AG04449 (cell line): Measurements from ENCODE around the gene PPP2R5A.
"Not testable (repeated sequence)": the region's sequence is repeated elsewhere in the genome, so short reads cannot be mapped to it uniquely, and the experiment has no call there.

Source experiments
- CTCF ChIA-PET: fragments of 350-600 bp; formaldehyde crosslinking; extraction: SDS; loops from one replicate; lab custom pipeline; 2021; ENCODE audit warnings: antibody characterized with exemption; lab: Yijun Ruan, JAX
- POLR2A ChIA-PET: fragments of 400-600, 350-600 bp; formaldehyde crosslinking; extraction: SDS; loops from one replicate; lab custom pipeline; 2020; ENCODE audit warnings: antibody characterized with exemption, inconsistent platforms; lab: Yijun Ruan, JAX
- DNase-seq: peaks from one replicate; pipeline ENCODE4 v3.0.0-alpha.2; 2010; ENCODE audit warnings: low read depth, low spot score
- H3K4me3 ChIP-seq: 2 replicates; pipeline ENCODE4 v1.5.1; 2011; ENCODE audit warnings: low read depth, mild to moderate bottlenecking, control low read depth, low read length
- TF ChIP-seq, protein P1 (sequence below): IDR thresholded peaks from one replicate; pipeline ENCODE4 v1.5.1; 2011; ENCODE audit warnings: mild to moderate bottlenecking, moderate library complexity, low read length, control low read depth, inconsistent platforms; ENCODE audit not compliant: insufficient read depth; ENCODE audit errors: missing control alignments

Gene PPP2R5A

DNA sequence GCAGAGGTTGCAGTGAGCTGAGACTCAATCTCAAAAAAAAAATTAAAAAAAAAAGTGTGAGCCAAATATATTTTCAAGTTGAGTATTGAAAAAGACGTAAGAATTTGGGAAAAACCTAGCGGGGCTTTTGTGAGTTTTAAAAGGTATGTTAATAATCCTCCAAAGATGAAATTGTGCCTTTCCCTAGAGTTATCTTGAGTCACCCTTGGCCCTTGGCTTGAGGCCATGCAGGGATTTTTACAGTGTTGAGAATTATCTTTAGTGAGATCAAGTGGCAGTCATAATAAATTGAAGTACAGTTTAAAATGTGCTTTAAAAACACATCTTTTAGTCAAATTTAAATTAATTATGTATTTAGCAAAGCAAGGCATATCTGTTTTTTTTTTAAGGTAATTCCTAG, 32.7 kb downstream of the PPP2R5A start:
- TF ChIP-seq, protein P1, sequence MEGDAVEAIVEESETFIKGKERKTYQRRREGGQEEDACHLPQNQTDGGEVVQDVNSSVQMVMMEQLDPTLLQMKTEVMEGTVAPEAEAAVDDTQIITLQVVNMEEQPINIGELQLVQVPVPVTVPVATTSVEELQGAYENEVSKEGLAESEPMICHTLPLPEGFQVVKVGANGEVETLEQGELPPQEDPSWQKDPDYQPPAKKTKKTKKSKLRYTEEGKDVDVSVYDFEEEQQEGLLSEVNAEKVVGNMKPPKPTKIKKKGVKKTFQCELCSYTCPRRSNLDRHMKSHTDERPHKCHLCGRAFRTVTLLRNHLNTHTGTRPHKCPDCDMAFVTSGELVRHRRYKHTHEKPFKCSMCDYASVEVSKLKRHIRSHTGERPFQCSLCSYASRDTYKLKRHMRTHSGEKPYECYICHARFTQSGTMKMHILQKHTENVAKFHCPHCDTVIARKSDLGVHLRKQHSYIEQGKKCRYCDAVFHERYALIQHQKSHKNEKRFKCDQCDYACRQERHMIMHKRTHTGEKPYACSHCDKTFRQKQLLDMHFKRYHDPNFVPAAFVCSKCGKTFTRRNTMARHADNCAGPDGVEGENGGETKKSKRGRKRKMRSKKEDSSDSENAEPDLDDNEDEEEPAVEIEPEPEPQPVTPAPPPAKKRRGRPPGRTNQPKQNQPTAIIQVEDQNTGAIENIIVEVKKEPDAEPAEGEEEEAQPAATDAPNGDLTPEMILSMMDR = no peak
- H3K4me3 ChIP-seq = no peak overlapping the region
- CTCF ChIA-PET = interaction anchor here (2.0 to 9.9 kb wide), 2 partner anchors 247 to 255 kb away, joined by 10 to 129 read pairs; no protein-coding TSS in a partner anchor
- DNase-seq = no peak
- POLR2A ChIA-PET = no interaction called here

DNA sequence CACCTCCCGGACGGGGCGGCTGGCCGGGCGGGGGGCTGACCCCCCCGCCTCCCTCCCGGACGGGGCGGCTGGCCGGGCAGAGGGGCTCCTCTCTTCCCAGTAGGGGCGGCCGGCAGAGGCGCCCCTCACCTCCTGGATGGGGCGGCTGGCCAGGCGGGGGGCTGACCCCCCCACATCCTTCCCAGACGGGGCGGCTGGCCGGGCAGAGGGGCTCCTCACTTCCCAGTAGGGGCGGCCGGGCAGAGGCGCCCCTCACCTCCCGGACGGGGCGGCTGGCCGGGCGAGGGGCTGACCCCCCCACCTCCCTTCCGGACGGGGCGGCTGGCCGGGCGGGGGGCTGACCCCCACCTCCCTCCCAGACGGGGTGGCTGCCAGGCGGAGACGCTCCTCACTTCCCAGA, 35.8 kb downstream of the PPP2R5A start:
- H3K4me3 ChIP-seq, DNase-seq, POLR2A ChIA-PET, CTCF ChIA-PET: not testable (repeated sequence)

DNA sequence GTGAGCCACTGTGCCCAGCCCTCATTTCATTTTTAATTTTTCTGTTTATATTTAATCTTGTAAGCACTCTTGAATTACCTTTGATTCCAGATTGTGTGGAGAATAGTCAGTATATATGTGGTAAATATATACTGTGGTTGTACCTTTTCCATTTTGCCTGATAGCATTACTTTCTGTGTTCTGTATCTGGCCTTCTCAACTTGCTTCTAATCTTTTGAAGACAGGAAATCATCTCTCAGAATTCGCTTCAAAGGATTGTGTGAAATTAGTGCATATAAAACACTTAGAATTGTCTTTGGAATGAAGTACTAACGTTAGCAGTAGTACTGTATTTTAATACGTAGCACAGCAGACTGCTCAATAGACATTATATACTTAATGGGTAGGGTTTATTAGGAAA, 37.9 kb downstream of the PPP2R5A start:
- TF ChIP-seq, protein P1 = no peak
- no peak for DNase-seq
- ChIA-PET CTCF (interaction anchor here (2.0 kb wide), 1 partner anchor 252 kb away, joined by 5 read pairs; no protein-coding TSS in a partner anchor), POLR2A (no interaction called here)
- no peak overlapping the region for H3K4me3 ChIP-seq

DNA sequence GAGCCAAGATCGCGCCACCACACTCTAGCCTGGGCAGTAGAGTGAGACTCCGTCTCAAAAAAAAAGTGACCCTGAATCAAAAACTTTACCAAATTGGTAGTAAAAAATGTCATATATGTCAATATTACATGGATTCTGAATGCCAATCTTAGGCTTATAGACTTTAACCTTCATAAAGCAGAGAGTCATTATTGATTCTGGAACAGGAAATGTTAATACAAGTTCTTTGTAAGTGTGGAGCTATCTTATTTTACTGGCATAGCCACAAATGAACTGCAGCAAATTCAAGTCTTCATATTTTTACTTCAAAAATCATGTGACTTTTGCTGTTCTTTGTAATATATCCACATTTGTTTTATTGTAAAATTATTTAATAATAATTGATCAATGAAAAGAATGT, 41.3 kb downstream of the PPP2R5A start:
- ChIA-PET POLR2A (no interaction called here), CTCF (interaction anchor here (1.1 to 1.3 kb wide), 3 partner anchors 12 to 256 kb away, joined by 3 to 8 read pairs (median 5); no protein-coding TSS in a partner anchor)
- no peak overlapping the region for H3K4me3 ChIP-seq
- TF ChIP-seq, protein P1 = no peak
- no peak for DNase-seq

DNA sequence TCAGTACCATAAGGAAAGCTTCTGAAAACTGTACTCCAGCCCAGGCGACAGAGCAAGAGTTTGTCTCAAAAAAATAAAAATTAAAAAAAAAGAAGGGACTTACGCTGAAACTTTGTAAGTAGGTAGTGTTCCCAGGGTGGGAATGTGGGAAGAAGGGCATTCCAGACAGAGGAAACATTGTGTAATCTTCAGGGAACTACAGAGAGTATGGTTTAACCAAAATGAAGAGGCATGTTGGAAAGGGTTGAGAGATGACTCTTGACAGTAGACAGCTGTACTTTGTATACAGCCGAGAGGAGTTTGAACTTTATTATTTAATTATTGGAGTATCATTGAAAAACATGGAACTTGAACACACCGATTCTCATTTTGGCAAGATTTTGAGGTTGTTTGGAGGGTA, 43.0 kb downstream of the PPP2R5A start:
- CTCF ChIA-PET = interaction anchor here (1.1 to 1.4 kb wide), 3 partner anchors 17 to 266 kb away, joined by 3 to 4 read pairs (median 3); no protein-coding TSS in a partner anchor
- no peak overlapping the region for H3K4me3 ChIP-seq
- POLR2A ChIA-PET = no interaction called here
- no peak for DNase-seq
- TF ChIP-seq, protein P1 = no peak

DNA sequence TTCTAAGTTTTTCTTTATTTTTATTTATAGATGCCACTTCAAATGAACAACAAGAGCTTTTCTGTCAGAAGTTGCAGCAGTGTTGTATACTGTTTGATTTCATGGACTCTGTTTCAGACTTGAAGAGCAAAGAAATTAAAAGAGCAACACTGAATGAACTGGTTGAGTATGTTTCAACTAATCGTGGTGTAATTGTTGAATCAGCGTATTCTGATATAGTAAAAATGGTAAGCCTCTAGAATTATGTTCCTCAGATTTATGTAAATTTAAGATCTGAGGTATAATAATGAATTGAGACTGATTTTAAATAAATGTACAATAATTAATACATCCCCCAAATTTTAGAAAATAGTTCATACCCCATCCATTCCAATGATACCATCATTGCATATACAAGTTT, 43.9 kb downstream of the PPP2R5A start:
- TF ChIP-seq, protein P1 = no peak
- DNase-seq = no peak
- CTCF ChIA-PET = interaction anchor here (0.8 to 1.4 kb wide), 5 partner anchors 16 to 267 kb away, joined by 3 to 4 read pairs (median 3); no protein-coding TSS in a partner anchor
- POLR2A ChIA-PET = no interaction called here
- no peak overlapping the region for H3K4me3 ChIP-seq

DNA sequence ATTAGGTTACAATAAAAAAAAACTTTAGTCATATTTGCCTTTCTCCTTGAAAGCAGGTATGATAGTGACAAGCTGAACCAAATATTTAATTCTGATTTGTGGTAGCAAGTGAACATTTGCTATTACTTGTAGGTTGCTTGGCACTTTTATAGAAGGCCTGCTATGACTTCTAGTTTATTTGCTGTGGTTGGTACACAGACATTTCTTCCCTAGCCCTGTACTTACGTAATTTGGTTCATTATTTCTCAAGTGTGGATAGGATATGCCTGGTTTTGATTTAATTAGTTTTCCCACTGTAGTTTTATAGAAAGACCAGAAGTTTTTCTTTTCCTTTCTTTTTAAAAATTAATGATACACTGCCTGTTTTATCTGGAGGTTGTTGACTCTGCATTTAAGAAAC, 55.9 kb downstream of the PPP2R5A start:
- POLR2A ChIA-PET = no interaction called here
- TF ChIP-seq, protein P1 = no peak
- CTCF ChIA-PET = interaction anchor here (1.2 to 4.5 kb wide), 5 partner anchors 25 to 278 kb away, joined by 3 to 18 read pairs (median 8); no protein-coding TSS in a partner anchor
- no peak for DNase-seq
- no peak overlapping the region for H3K4me3 ChIP-seq
